Liver (tissue), 3 donors: ENCODE measurements around the gene CYP3A5.

ENCODE experiments used
- CTCF ChIP-seq: fragments of 150-350 bp; IDR thresholded peaks from 2 replicates; pipeline ENCODE4 v1.5.1; 2017; ENCODE audit warnings: improper control_type of control experiment, low read depth, low read length; ENCODE audit not compliant: missing input control
- EGR1 ChIP-seq, 2 donors: IDR thresholded peaks; 2 replicates each; pipeline ENCODE4 v1.6.1; 2016 to 2018; ENCODE audit warnings: antibody characterized with exemption in 2 of 2, low read depth in 2 of 2
- MAX ChIP-seq: IDR thresholded peaks from 2 replicates; pipeline ENCODE4 v1.6.1; 2016; ENCODE audit warnings: antibody characterized with exemption
- NR2F2 ChIP-seq: IDR thresholded peaks from 2 replicates; pipeline ENCODE4 v1.6.1; 2016; ENCODE audit warnings: antibody characterized with exemption
- RAD21 ChIP-seq, 2 donors: IDR thresholded peaks; 2 replicates each; pipeline ENCODE4 v1.6.1; 2016; ENCODE audit warnings: antibody characterized with exemption in 2 of 2, mild to moderate bottlenecking in 2 of 2
- RXRA ChIP-seq, 2 donors: IDR thresholded peaks; 2 replicates each; pipeline ENCODE4 v1.6.1; 2017 to 2018; ENCODE audit warnings: antibody characterized with exemption in 2 of 2, mild to moderate bottlenecking in 1 of 2
- TAF1 ChIP-seq: conservative IDR thresholded peaks from 2 replicates; pipeline ENCODE4 v1.6.1; 2016; ENCODE audit warnings: antibody characterized with exemption, mild to moderate bottlenecking
- YY1 ChIP-seq: IDR thresholded peaks from 2 replicates; pipeline ENCODE4 v1.6.1; 2016; ENCODE audit warnings: antibody characterized with exemption, mild to moderate bottlenecking
- ZBTB33 ChIP-seq: IDR thresholded peaks from 2 replicates; pipeline ENCODE4 v1.6.1; 2016; ENCODE audit warnings: antibody characterized with exemption
- donor health status: healthy.
- donor health status: healthy.

GRCh38 chr7:99668541-99668940 lies 11.3 kb downstream of the CYP3A5 start:
- TF ChIP-seq TAF1 (no peak), CTCF (no peak), NR2F2 (no peak), RAD21 (IDR thresholded peaks at IDR 0.05) (peak in 1 of 2 donors; percentile 3), MAX (no peak), YY1 (no peak), ZBTB33 (no peak), EGR1 (IDR thresholded peaks at IDR 0.05; ENCODE audit: low read depth in 2 of 2) (no peak), RXRA (IDR thresholded peaks at IDR 0.05) (no peak)
